ENCODE data around the gene CCNT1. TPM values are rescaled to one million over a fixed set of nuclear protein-coding genes. Genes with fewer than 3 reads are reported as not detected.
"Not testable (repeated sequence)": the region's sequence is repeated elsewhere in the genome, so short reads cannot be mapped to it uniquely, and the experiment has no call there.

Gene CCNT1
- total RNA-seq = 49.1 and 59.0 TPM in 2 replicates

- intact Hi-C loops (cut with micrococcal nuclease) = loop anchor here (1.0 to 10.0 kb wide), 18 partner anchors 34 to 1500 kb away; partner anchors contain the start of genes ARF3, ASB8, CACNB3 and DDX23
These were observed at the start of gene CCNT1 for GRCh38 chr12:48716493-48717251. CCNT1 (minus strand) TSS chr12:48716707; CDS start chr12:48716675, 32 bp downstream.

GRCh38 chr12:48765753-48766162, 49.3 kb upstream of the CCNT1 start:
- intact Hi-C loops (cut with micrococcal nuclease) = no loop called here

GRCh38 chr12:48764521-48764920, 48.0 kb upstream of the CCNT1 start:
- intact Hi-C loops (cut with micrococcal nuclease) = no loop called here

GRCh38 chr12:48758737-48759136, 42.2 kb upstream of the CCNT1 start:
- intact Hi-C loops (cut with micrococcal nuclease) = no loop called here

GRCh38 chr12:48758186-48758585, 41.7 kb upstream of the CCNT1 start:
- intact Hi-C loops (cut with micrococcal nuclease) = no loop called here

GRCh38 chr12:48750769-48751356, 34.4 kb upstream of the CCNT1 start:
- intact Hi-C loops (cut with micrococcal nuclease) = loop anchor here (5.0 kb wide), 1 partner anchor 141 kb away; no protein-coding TSS in a partner anchor

GRCh38 chr12:48750215-48750614, 33.7 kb upstream of the CCNT1 start:
- intact Hi-C loops (cut with micrococcal nuclease) = loop anchor here (5.0 kb wide), 1 partner anchor 142 kb away; no protein-coding TSS in a partner anchor

GRCh38 chr12:48744251-48745008, 27.9 kb upstream of the CCNT1 start:
- intact Hi-C loops (cut with micrococcal nuclease) = no loop called here

GRCh38 chr12:48739618-48740269, 23.2 kb upstream of the CCNT1 start:
- intact Hi-C loops (cut with micrococcal nuclease) = no loop called here

- intact Hi-C loops (cut with micrococcal nuclease) = no loop called here
These were observed 19.9 kb upstream of the CCNT1 start for GRCh38 chr12:48736456-48736855.

- intact Hi-C loops (cut with micrococcal nuclease) = no loop called here
These were observed 12.3 kb upstream of the CCNT1 start for GRCh38 chr12:48728807-48729206.

- intact Hi-C loops (cut with micrococcal nuclease) = not testable (repeated sequence)
These were observed 4.2 kb upstream of the CCNT1 start for GRCh38 chr12:48720737-48721136.

GRCh38 chr12:48720171-48720570, 3.7 kb upstream of the CCNT1 start:
- intact Hi-C loops (cut with micrococcal nuclease) = not testable (repeated sequence)

GRCh38 chr12:48719002-48719401, 2.5 kb upstream of the CCNT1 start:
- intact Hi-C loops (cut with micrococcal nuclease) = loop anchor here (5.0 to 10.0 kb wide), 7 partner anchors 236 to 1026 kb away; partner anchors contain the start of genes ARF3, HDAC7, TMBIM6 and TUBA1B

GRCh38 chr12:48717252-48717695, 767 bp upstream of the CCNT1 start:
- intact Hi-C loops (cut with micrococcal nuclease) = loop anchor here (1.0 to 10.0 kb wide), 9 partner anchors 36 to 1028 kb away; partner anchors contain the start of genes ARF3, HDAC7, PRKAG1 and TMBIM6

- intact Hi-C loops (cut with micrococcal nuclease) = loop anchor here (1.0 to 10.0 kb wide), 17 partner anchors 34 to 1500 kb away; partner anchors contain the start of genes ARF3, ASB8, CACNB3 and DDX23
These were observed 377 bp downstream of the CCNT1 start for GRCh38 chr12:48716168-48716492.

- intact Hi-C loops (cut with micrococcal nuclease) = loop anchor here (10.0 kb wide), 4 partner anchors 243 to 1033 kb away; partner anchors contain the start of genes ARF3, HDAC7 and TMBIM6
These were observed 4.3 kb downstream of the CCNT1 start for GRCh38 chr12:48712209-48712608.

- intact Hi-C loops (cut with micrococcal nuclease) = not testable (repeated sequence)
These were observed 17.7 kb downstream of the CCNT1 start for GRCh38 chr12:48698822-48699221.

GRCh38 chr12:48696626-48697025, 19.9 kb downstream of the CCNT1 start:
- intact Hi-C loops (cut with micrococcal nuclease) = no loop called here

- intact Hi-C loops (cut with micrococcal nuclease) = no loop called here
These were observed 20.6 kb downstream of the CCNT1 start for GRCh38 chr12:48695859-48696258.

GRCh38 chr12:48694038-48694437, 22.5 kb downstream of the CCNT1 start:
- intact Hi-C loops (cut with micrococcal nuclease) = no loop called here
